ENCODE results near the gene KCNMA1. TPM values are rescaled to one million over a fixed set of nuclear protein-coding genes. Genes with fewer than 3 reads are reported as not detected.
A peak's percentile ranks its signal among the peaks of the same experiment; 100 is the strongest.

KCNMA1 gene
- total and polyA plus RNA-seq, 10 of the 15 experiments (the other 5 are each of a cell fraction or from before 2014, with no cell fraction given): 8.5 to 77.0 (median 21.3) TPM

DNA sequence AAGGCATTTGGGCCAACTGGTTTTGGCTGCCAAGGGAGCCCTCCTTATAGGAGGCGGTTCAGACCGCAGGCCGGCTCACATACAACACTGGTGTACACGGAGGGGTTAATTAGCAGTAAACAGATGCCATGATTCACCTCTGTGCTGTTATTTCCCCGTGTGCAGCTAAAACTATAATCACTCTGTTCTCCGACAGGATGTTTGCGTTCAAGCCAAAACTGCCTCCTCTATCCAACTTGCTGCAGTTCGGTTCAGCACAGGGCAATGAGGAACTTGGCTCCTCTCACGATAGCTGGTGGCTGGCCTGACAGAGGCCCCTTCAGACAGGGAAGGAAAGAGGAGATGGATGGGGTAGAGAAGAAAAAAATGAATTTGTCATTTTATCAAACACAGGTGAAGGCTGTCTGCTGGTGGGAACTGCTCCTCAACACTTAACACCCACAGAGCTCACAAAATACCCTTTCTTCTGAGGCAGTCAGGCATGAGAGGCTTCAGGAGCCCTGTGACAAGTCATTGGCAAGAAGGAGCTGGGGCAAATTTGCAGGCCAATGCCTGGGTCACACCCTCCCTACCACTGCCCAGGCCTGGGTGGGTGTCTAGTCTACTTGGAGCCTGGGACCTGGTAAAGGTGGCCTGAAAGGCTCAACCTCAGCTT is 24.0 kb downstream of the KCNMA1 start (continued):
- TF ChIP-seq BHLHE40 (IDR thresholded peaks at IDR 0.05; ENCODE audit: borderline replicate concordance in 1 of 2, low read depth in 2 of 2, low read length in 1 of 2): peak in 1 of 2 experiments; percentile 13; a peak in 1 of 4 replicates
- TF ChIP-seq, protein P1, sequence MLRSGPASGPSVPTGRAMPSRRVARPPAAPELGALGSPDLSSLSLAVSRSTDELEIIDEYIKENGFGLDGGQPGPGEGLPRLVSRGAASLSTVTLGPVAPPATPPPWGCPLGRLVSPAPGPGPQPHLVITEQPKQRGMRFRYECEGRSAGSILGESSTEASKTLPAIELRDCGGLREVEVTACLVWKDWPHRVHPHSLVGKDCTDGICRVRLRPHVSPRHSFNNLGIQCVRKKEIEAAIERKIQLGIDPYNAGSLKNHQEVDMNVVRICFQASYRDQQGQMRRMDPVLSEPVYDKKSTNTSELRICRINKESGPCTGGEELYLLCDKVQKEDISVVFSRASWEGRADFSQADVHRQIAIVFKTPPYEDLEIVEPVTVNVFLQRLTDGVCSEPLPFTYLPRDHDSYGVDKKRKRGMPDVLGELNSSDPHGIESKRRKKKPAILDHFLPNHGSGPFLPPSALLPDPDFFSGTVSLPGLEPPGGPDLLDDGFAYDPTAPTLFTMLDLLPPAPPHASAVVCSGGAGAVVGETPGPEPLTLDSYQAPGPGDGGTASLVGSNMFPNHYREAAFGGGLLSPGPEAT (IDR thresholded peaks at IDR 0.05; ENCODE audit: low read depth): peak; percentile 59; the same call in 1 of the 2 replicates
- TF ChIP-seq ZNF384 (IDR thresholded peaks at IDR 0.05; ENCODE audit: borderline replicate concordance, low read depth, low read length): peak; percentile 15; the same call in 1 of the 2 replicates
- TF ChIP-seq EP300 (IDR thresholded peaks at IDR 0.05; ENCODE audit: borderline replicate concordance in 1 of 2, control insufficient read depth in 1 of 2, low read depth in 2 of 2, low read length in 2 of 2): peak; percentile 46 to 48; a peak in 3 of 4 replicates
- TF ChIP-seq, protein P2, sequence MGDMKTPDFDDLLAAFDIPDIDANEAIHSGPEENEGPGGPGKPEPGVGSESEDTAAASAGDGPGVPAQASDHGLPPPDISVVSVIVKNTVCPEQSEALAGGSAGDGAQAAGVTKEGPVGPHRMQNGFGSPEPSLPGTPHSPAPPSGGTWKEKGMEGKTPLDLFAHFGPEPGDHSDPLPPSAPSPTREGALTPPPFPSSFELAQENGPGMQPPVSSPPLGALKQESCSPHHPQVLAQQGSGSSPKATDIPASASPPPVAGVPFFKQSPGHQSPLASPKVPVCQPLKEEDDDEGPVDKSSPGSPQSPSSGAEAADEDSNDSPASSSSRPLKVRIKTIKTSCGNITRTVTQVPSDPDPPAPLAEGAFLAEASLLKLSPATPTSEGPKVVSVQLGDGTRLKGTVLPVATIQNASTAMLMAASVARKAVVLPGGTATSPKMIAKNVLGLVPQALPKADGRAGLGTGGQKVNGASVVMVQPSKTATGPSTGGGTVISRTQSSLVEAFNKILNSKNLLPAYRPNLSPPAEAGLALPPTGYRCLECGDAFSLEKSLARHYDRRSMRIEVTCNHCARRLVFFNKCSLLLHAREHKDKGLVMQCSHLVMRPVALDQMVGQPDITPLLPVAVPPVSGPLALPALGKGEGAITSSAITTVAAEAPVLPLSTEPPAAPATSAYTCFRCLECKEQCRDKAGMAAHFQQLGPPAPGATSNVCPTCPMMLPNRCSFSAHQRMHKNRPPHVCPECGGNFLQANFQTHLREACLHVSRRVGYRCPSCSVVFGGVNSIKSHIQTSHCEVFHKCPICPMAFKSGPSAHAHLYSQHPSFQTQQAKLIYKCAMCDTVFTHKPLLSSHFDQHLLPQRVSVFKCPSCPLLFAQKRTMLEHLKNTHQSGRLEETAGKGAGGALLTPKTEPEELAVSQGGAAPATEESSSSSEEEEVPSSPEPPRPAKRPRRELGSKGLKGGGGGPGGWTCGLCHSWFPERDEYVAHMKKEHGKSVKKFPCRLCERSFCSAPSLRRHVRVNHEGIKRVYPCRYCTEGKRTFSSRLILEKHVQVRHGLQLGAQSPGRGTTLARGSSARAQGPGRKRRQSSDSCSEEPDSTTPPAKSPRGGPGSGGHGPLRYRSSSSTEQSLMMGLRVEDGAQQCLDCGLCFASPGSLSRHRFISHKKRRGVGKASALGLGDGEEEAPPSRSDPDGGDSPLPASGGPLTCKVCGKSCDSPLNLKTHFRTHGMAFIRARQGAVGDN (IDR thresholded peaks at IDR 0.05): peak; percentile 72; the same call in 1 of the 2 replicates
- no peak for TF ChIP-seq SUPT20H (IDR thresholded peaks at IDR 0.05; ENCODE audit: borderline replicate concordance, control insufficient read depth, low read depth, low read length)
- peak; percentile 66 for TF ChIP-seq IKZF1 (conservative IDR thresholded peaks at IDR 0.05)
